22Rv1 (cell line): ENCODE measurements around the gene PCCA.

Experiments used
- ZFX ChIP-seq: fragments of 450-650 bp; IDR thresholded peaks from 2 replicates; pipeline ENCODE4 v1.6.1; 2017; ENCODE audit warnings: antibody characterized with exemption, borderline replicate concordance
- TF ChIP-seq, protein P1 (sequence below): fragments of 450-650 bp; IDR thresholded peaks from 2 replicates; pipeline ENCODE4 v1.5.1; 2017; ENCODE audit warnings: mild to moderate bottlenecking

DNA sequence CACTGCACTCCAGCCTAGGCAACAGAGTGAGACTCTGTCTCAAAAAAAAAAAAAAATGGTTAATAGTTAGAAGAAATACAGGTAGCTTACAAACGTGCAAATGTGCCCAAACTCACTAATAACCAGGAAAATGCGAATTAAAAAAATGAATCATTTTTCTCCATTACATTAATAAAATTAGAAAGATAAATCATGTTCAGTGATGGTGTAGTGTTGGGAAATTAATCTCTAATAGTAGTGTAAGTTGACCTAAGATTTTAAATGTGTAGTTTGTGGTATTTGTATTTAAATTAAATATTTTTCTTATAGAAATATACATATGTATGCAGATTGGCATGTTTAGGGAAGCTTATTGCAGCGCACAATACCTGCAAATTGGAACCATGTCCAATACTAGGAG is 57.6 kb downstream of the PCCA start:
- TF ChIP-seq, protein P1, sequence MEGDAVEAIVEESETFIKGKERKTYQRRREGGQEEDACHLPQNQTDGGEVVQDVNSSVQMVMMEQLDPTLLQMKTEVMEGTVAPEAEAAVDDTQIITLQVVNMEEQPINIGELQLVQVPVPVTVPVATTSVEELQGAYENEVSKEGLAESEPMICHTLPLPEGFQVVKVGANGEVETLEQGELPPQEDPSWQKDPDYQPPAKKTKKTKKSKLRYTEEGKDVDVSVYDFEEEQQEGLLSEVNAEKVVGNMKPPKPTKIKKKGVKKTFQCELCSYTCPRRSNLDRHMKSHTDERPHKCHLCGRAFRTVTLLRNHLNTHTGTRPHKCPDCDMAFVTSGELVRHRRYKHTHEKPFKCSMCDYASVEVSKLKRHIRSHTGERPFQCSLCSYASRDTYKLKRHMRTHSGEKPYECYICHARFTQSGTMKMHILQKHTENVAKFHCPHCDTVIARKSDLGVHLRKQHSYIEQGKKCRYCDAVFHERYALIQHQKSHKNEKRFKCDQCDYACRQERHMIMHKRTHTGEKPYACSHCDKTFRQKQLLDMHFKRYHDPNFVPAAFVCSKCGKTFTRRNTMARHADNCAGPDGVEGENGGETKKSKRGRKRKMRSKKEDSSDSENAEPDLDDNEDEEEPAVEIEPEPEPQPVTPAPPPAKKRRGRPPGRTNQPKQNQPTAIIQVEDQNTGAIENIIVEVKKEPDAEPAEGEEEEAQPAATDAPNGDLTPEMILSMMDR, result no peak
- TF ChIP-seq ZFX, result no peak
